Kidney epithelial cell (primary cell): ENCODE results near the gene LDB2. TPM values are rescaled to one million over a fixed set of nuclear protein-coding genes. Genes with fewer than 3 reads are reported as not detected.

ENCODE experiments used
- DNase-seq: peaks from one replicate; pipeline ENCODE4 v3.0.0-alpha.2; 2010; ENCODE audit warnings: low read depth
- H3K27me3 ChIP-seq: 2 replicates; pipeline ENCODE4 v1.6.0; 2011; ENCODE audit warnings: low read length; ENCODE audit not compliant: control insufficient read depth, insufficient read depth
- H3K36me3 ChIP-seq: 2 replicates; pipeline ENCODE4 v1.5.1; 2011; ENCODE audit warnings: low read length; ENCODE audit not compliant: control insufficient read depth, insufficient read depth
- H3K4me3 ChIP-seq: 2 replicates; pipeline ENCODE4 v1.5.1; 2011; ENCODE audit warnings: low read depth, mild to moderate bottlenecking, control low read depth, low read length
- CTCF ChIP-seq: IDR thresholded peaks from 2 replicates; pipeline ENCODE4 v1.5.1; 2011; ENCODE audit warnings: mild to moderate bottlenecking, moderate library complexity, low read length, control low read depth, inconsistent platforms; ENCODE audit not compliant: insufficient read depth, poor library complexity, severe bottlenecking
- total RNA-seq: library from RNA; depleted of rRNA; stranded (reverse); fragments of >200 nt; gene quantifications from 2 replicates; pipeline ENCODE4 v1.2.3, GENCODE V29; 2015

The LDB2 gene
- total RNA-seq, 1 donor from 2014 or later = 0.46 TPM

GRCh38 chr4:16597443-16597842 is 301.0 kb downstream of the LDB2 start:
- no peak for TF ChIP-seq CTCF
- H3K36me3 ChIP-seq = no peaks in the 10 kb centered on the region
- H3K4me3 ChIP-seq = no peak overlapping the region

GRCh38 chr4:16596267-16596666 is 302.2 kb downstream of the LDB2 start:
- no peak for DNase-seq
- no peaks in the 10 kb centered on the region for H3K36me3 ChIP-seq
- no peaks in the 10 kb centered on the region for H3K27me3 ChIP-seq
- no peak for TF ChIP-seq CTCF
- no peak overlapping the region for H3K4me3 ChIP-seq

More at GRCh38 chr4:16597443-16597842, 301.0 kb downstream of the LDB2 start:
- no peak for DNase-seq
- H3K27me3 ChIP-seq = no peaks in the 10 kb centered on the region

DNA sequence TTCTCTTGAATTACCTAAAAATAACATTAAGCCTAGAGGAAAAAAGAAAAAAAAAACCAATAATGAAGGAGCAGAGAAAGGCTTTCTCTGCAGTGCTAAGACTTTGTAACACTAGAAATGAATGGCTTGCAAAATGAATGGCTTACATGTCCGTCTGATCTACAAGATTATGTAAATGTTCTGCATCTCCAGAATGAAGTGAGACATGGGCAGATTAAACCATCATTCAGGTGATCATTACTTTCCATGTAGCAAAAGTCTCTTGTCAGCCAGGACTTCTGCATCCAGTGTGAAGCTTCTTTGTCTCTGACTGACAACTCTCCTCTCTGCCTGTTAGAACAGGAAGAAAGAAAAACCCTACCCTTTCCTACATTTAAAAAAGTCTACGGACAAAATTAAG is 304.3 kb downstream of the LDB2 start:
- TF ChIP-seq CTCF = no peak
- Histone ChIP-seq H3K27me3 (no peaks in the 10 kb centered on the region), H3K4me3 (no peak overlapping the region), H3K36me3 (no peaks in the 10 kb centered on the region)
- DNase-seq = no peak

DNA sequence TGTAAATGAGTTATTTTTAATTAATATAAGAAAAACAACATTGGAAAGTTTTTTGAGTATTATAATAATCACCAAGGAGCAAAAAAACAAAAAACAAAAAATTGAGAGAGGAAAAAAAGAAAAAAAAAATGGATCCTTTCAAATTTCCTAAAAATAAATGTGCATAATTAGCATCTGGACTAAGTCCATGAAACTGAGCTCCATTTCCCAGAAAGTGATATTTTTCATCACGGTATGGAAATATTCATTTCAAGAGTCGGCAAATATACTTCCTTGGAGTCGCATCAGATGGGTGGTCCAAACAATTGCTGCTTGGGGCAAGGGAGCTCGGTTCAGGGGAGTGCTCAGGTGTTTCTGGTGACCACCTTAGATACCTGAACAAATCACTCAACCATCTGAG is 305.1 kb downstream of the LDB2 start:
- H3K27me3 ChIP-seq = no peaks in the 10 kb centered on the region
- no peak for TF ChIP-seq CTCF

GRCh38 chr4:16591272-16591826 is 307.1 kb downstream of the LDB2 start:
- no peak for DNase-seq
- Histone ChIP-seq H3K36me3 (no peaks in the 10 kb centered on the region), H3K27me3 (no peaks in the 10 kb centered on the region), H3K4me3 (no peak overlapping the region)
- TF ChIP-seq CTCF = no peak

More for the DNA sequence above, 305.1 kb downstream of the LDB2 start:
- H3K36me3 ChIP-seq = no peaks in the 10 kb centered on the region
- H3K4me3 ChIP-seq = no peak overlapping the region
- no peak for DNase-seq

GRCh38 chr4:16590797-16591196 is 307.6 kb downstream of the LDB2 start:
- Histone ChIP-seq H3K36me3 (no peaks in the 10 kb centered on the region), H3K27me3 (no peaks in the 10 kb centered on the region), H3K4me3 (no peak overlapping the region)
- no peak for DNase-seq
- TF ChIP-seq CTCF = no peak
